ENCODE results near the gene EVI2B.
"Not testable (repeated sequence)": the region's sequence is repeated elsewhere in the genome, so short reads cannot be mapped to it uniquely, and the experiment has no call there.

The EVI2B gene

DNA sequence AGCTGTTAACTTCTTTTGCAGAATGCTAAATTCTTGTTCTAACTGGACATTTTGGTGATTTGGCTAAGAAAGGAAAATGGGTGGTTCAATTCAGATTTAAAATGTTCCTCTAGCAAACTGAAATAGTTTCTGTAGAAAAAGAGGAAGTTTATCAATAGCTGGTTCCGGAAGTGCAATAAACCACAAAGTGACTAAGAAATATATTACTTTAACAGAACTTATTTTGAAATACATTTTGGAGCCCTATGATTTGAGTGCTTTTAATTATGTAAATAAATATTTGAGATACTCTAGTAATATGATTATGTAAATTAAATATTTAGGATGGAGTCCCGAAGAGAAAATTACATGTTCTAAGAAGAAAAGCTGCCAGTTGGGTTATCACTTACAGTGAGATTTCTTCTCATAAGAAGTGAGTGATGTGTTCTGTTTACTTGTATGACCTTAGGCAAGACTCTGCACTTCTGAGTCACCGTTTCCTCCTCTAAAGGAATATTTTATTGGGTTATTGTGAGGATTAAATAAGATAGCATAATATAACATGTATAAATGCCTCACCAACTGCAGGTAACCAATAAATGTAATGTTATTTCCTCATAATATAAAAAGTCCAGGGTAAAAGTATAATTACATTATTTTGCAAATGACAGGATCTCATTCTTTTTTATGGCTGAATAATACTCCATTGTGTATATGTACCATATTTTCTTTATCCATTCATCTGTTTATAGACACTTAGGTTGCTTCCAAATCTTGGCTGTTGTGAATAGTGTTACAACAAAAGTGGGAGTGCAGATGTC, at the start of gene EVI2B:
TSS of gene EVI2B (minus strand) at position 73 of the 800 bp plus-strand sequence. CDS start 8,445 bp downstream, outside the sequence.
- no peak for DNase-seq (ENCODE audit: low read depth in 2 of 3, low spot score in 2 of 3)

DNA sequence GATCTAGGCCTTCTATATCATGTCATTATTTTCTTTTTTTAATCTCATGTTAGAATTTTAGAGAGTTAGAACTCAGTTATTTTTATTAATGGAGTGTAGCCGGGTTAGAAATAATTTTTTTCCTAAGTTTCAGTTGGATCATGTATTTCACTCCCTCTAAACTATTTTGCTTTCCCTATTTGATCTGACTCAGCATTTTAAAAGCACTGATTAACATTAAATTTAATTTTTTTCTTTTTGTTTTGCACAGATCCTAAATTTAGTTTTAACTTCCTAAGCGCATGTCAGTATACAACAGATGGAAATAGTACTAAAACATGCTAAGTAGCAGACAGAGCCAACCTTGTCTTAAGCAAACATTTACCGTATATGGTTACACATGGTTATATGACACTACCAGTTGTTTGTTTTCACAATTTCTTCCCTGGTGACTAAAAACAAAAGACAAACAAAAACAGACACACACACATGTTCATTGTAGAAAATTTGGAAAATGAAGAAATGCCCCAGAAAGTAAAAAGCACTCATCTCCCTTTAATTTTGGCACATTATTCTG, 44.1 kb upstream of the EVI2B start:
- no peak for DNase-seq (ENCODE audit: low read depth in 2 of 3, low spot score in 2 of 3)

DNA sequence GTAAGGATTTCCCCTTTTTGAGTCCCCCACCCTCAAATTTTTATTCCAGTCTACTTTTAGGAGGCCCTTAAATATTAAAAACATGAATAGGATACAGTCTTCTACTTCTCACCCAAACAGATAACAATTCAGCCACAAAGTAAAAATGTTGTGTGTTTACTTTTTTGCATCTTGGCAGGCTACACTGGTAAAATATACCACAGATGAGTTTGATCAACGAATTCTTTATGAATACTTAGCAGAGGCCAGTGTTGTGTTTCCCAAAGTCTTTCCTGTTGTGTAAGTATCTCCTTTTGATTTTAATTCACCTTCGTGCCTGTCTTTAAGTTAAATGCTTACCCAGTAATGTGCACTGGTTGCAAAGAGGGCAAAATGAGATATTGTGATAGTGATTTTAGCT, 43.2 kb upstream of the EVI2B start:
- no peak for DNase-seq (ENCODE audit: low read depth in 2 of 3, low spot score in 2 of 3)

DNA sequence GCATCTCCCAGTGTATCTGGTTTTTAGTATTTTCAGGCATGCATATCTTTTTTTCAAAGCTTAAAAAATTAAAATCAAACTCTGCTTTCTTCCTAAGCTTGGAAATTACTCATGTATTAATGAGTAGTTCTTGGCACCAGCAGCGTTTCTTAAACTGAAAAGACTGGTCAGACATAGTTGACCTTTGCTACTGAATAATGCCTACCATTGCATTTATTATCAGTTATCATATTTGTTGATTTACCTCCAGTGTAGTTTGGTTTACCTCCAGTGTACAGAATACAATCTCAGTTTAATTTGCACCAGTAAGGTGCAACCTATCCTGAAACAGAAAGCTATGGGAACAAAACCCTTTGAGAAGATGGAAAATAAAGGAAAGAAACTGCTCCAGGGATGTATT, 42.1 kb upstream of the EVI2B start:
- DNase-seq (ENCODE audit: low read depth in 2 of 3, low spot score in 2 of 3): no peak

GRCh38 chr17:31349454-31349853, 35.6 kb upstream of the EVI2B start:
- no peak for DNase-seq (ENCODE audit: low read depth in 2 of 3, low spot score in 2 of 3)

DNA sequence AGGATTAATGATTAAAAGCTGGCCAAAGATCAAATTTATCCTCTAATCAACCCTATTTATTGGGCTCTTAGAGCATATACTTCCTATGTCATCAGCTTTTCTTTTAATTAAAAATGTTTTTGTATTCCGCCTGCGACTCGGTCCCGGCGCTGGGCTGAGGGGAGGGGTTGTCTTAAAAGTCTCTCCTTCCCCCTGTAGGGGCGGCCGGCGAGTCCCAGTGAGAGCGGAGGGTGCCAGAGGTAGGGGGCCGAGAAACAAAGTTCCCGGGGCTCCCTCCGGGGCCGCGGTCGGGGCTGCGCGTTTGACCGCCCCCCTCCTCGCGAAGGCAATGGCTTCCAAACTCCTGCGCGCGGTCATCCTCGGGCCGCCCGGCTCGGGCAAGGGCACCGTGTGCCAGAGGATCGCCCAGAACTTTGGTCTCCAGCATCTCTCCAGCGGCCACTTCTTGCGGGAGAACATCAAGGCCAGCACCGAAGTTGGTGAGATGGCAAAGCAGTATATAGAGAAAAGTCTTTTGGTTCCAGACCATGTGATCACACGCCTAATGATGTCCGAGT, 31.4 kb upstream of the EVI2B start:
- DNase-seq (ENCODE audit: low read depth in 2 of 3, low spot score in 2 of 3): not testable (repeated sequence)

DNA sequence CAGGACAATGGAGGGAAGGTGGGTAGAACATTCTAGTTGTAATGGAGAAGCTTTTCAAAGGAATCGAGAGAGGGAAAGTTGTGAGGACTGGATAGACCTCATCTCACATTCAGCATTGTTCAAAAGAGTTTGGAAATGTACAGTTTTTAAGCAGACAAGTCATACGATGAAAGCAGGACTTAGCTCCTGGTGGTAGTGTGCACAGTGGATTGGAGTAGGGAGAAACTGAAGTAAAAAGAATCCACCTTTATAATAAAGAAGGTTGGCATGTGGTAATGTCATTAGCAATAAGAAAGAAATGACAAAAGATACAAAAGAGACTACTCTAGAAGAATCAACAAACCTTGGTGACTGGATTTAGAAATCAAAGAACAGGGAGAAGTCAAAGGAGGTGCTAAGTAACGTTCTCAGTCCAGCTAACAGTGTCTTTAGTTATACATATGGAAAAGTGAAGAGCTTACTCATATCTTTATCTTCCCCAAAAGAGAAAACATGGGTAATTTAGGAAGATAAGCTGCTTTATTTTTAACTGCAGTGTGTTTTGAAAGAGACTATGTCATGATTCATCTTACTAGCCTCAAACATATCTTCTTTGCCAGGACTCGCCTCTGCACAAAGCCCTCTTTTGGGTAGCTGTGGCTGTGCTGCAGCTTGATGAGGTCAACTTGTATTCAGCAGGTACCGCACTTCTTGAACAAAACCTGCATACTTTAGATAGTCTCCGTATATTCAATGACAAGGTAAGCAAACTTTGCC, 26.2 kb upstream of the EVI2B start:
- no peak for DNase-seq (ENCODE audit: low read depth in 2 of 3, low spot score in 2 of 3)

DNA sequence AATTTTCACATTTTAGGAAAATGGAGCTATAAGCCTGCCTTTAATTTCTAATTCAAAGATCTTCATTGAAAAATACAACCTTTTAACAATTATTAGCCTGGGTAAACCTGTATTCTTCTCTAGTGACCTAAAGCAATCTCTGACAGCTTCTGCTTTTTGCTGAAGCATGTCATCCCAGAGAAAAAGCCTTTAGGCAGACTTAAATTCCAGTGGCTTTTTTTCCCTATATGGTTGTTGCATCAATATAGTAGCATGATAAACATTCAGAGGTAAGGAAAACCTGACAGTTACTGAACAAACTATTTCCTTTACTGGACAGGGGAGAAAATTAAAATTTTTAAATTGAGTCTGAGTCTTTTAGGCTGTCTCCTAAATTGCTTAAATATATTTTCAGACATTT, 15.4 kb upstream of the EVI2B start:
- DNase-seq (ENCODE audit: low read depth in 2 of 3, low spot score in 2 of 3): no peak

- DNase-seq (ENCODE audit: low read depth in 2 of 3, low spot score in 2 of 3): no peak
Measured at GRCh38 chr17:31328160-31328535, 14.3 kb upstream of the EVI2B start.

DNA sequence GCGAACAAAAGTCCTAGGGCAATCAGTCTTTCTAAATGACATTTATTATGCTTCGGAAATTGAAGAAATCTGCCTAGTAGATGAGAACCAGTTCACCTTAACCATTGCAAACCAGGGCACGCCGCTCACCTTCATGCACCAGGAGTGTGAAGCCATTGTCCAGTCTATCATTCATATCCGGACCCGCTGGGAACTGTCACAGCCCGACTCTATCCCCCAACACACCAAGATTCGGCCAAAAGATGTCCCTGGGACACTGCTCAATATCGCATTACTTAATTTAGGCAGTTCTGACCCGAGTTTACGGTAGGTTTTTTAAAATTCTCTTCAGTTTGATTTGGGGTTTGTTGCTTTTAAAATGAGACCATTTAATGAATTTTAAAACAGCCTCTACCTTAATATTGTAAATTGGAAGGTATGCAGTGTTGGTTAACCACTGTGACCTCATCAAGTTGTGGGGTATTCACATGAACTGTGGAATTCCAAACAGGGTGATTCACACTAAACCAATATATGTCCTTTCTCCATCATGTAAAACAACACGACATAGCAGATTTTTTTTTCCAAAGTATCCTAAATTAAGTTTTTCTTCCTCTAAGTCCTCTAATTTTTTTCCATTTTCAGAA, 13.8 kb upstream of the EVI2B start:
- no peak for DNase-seq (ENCODE audit: low read depth in 2 of 3, low spot score in 2 of 3)

- no peak for DNase-seq (ENCODE audit: low read depth in 2 of 3, low spot score in 2 of 3)
Measured at GRCh38 chr17:31323551-31323950, 9.7 kb upstream of the EVI2B start.

- DNase-seq (ENCODE audit: low read depth in 2 of 3, low spot score in 2 of 3): no peak
Measured at GRCh38 chr17:31321966-31322365, 8.1 kb upstream of the EVI2B start.

GRCh38 chr17:31321481-31321880, 7.6 kb upstream of the EVI2B start, which contains the start of gene EVI2A:
Gene EVI2A (minus strand): TSS chr17:31321622. CDS start chr17:31319013, 2,609 bp downstream.
- DNase-seq (ENCODE audit: low read depth in 2 of 3, low spot score in 2 of 3): peak in 2 of 3 experiments; percentile 41 to 51

GRCh38 chr17:31320791-31321190, 6.9 kb upstream of the EVI2B start:
- DNase-seq (ENCODE audit: low read depth in 2 of 3, low spot score in 2 of 3): no peak

DNA sequence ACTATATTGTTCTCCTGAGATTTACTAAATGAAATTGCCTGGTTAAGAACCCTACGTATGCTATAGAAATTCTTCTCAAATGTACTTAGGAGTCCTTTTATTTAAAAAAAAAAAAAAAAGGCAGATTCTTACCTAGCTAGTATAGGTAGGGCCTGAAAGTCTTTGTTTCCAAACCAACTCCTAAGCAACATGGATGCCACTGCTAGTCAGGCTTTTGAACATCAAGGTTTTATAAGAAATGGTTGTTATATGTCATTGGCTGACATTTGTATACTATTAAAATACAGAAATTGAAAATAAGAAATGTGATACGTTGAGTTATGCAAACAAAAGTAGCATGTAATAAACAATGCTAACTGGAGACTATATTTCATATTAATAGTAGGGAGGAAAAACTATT, 6.4 kb upstream of the EVI2B start:
- DNase-seq (ENCODE audit: low read depth in 2 of 3, low spot score in 2 of 3): no peak

DNA sequence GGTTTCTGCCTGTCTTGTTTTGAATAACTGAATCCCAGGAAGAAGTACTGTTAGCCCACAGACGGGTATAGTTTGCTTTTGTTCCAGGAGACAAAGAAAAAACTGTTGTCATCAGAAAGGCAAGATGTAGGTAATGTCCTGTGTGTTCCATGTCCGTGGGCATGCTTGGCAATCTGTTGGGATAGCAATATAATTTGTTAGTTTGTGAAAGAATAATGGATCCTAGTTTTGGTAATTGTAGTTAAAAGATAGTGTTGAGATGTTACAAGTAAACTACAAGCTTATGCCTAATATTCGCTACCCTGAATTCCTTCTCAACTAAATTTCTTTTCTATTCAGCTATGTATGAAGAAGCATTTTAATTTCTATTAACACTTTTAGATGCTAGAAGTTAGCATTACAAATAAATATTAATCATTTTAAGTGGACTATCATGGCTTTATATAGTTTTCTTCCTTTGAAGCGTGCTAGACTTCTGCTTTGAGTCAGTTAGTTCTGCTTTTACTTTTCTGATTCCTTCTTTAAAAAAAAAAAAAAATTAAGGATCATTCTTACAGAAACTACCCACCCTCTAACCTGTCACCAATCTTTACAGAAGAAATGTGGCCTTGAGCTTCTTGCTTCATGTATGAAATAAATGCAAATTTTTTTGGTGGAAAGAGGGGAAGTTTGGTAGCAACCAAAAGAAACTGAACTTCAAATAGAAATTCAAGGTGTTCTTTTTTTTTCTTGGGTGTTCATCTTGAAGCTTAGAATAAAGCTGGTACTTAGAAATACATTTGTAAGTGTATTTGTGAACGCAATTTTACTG, 5.2 kb upstream of the EVI2B start:
- DNase-seq (ENCODE audit: low read depth in 2 of 3, low spot score in 2 of 3): no peak

GRCh38 chr17:31318298-31318801, 4.5 kb upstream of the EVI2B start:
- no peak for DNase-seq (ENCODE audit: low read depth in 2 of 3, low spot score in 2 of 3)

DNA sequence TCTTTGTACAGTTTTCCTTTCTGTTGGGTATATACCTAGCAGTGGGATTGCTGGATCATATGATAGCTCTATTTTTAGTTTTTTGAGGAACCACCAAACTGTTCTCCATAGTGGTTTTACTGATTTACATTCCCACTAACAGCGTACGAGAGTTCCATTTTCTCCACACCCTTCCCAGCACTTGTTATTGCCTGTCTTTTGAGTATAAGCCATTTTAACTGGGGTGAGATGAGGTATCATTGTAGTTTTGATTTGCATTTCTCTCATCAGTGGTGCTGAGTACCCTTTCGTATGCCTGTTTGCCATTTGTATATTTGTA, 887 bp upstream of the EVI2B start:
- DNase-seq (ENCODE audit: low read depth in 2 of 3, low spot score in 2 of 3): no peak

- not testable (repeated sequence) for DNase-seq (ENCODE audit: low read depth in 2 of 3, low spot score in 2 of 3)
Measured at GRCh38 chr17:31312223-31312622, 1.6 kb downstream of the EVI2B start.

- DNase-seq (ENCODE audit: low read depth in 2 of 3, low spot score in 2 of 3): no peak
Measured at GRCh38 chr17:31311526-31311925, 2.3 kb downstream of the EVI2B start.
